Activated naive CD8-positive, alpha-beta T cell treated with anti-CD3 and anti-CD28 coated beads, Interleukin-2, amount 50 U/mL, for 24 hours (primary cell): ENCODE measurements around the gene LAIR2.

Source experiments
- ATAC-seq: fragments of 150-1000 bp; cut with Tn5 transposase; one replicate; pipeline ENCODE4 v1.10.0; 2021
- DNase-seq: peaks from one replicate; pipeline ENCODE4 v3.0.0; 2021
- H3K27ac Mint-ChIP-seq: one replicate; pipeline ENCODE4 v1.8.0; 2021; ENCODE audit warnings: mild to moderate bottlenecking, mixed read lengths
- H3K27me3 Mint-ChIP-seq: one replicate; pipeline ENCODE4 v1.8.0; 2021; ENCODE audit warnings: mixed read lengths
- H3K36me3 Mint-ChIP-seq: one replicate; pipeline ENCODE4 v1.8.0; 2021; ENCODE audit warnings: low read depth, mixed read lengths
- H3K4me1 Mint-ChIP-seq: one replicate; pipeline ENCODE4 v1.8.0; 2021; ENCODE audit warnings: mixed read lengths
- H3K4me3 Mint-ChIP-seq: one replicate; pipeline ENCODE4 v1.8.0; 2021; ENCODE audit warnings: mild to moderate bottlenecking, moderate library complexity, mixed read lengths
- H3K9me3 Mint-ChIP-seq: one replicate; pipeline ENCODE4 v1.8.0; 2021; ENCODE audit warnings: mixed read lengths

LAIR2 gene

GRCh38 chr19:54526972-54527371 is 24.3 kb downstream of the LAIR2 start:
- Mint-ChIP-seq H3K4me1 (peaks cover 32% of the 10 kb centered on the region), H3K27me3 (peaks cover 27% of the 10 kb centered on the region), H3K4me3 (no peak overlapping the region), H3K9me3 (peaks cover 3% of the 10 kb centered on the region), H3K27ac (no peak overlapping the region), H3K36me3 (peaks cover 2% of the 10 kb centered on the region)
- DNase-seq (no peak), ATAC-seq (no peak)

- H3K4me3 Mint-ChIP-seq: no peak overlapping the region
Observed at GRCh38 chr19:54530866-54531265, 28.2 kb downstream of the LAIR2 start.

GRCh38 chr19:54532528-54532927 is 29.9 kb downstream of the LAIR2 start:
- no peaks in the 10 kb centered on the region for H3K36me3 Mint-ChIP-seq
- DNase-seq: peak; percentile 8
- peak; percentile 77 for ATAC-seq
- peaks cover 21% of the 10 kb centered on the region for H3K4me1 Mint-ChIP-seq
- no peak overlapping the region for H3K27ac Mint-ChIP-seq
- H3K4me3 Mint-ChIP-seq: peak overlapping the region; percentile 55
- peaks cover 35% of the 10 kb centered on the region for H3K27me3 Mint-ChIP-seq
- no peaks in the 10 kb centered on the region for H3K9me3 Mint-ChIP-seq

More at GRCh38 chr19:54530866-54531265, 28.2 kb downstream of the LAIR2 start:
- Mint-ChIP-seq H3K36me3 (no peaks in the 10 kb centered on the region), H3K27ac (no peak overlapping the region), H3K4me1 (peaks cover 21% of the 10 kb centered on the region), H3K27me3 (peaks cover 44% of the 10 kb centered on the region), H3K9me3 (no peaks in the 10 kb centered on the region)
- no peak for DNase-seq
- ATAC-seq: no peak

DNA sequence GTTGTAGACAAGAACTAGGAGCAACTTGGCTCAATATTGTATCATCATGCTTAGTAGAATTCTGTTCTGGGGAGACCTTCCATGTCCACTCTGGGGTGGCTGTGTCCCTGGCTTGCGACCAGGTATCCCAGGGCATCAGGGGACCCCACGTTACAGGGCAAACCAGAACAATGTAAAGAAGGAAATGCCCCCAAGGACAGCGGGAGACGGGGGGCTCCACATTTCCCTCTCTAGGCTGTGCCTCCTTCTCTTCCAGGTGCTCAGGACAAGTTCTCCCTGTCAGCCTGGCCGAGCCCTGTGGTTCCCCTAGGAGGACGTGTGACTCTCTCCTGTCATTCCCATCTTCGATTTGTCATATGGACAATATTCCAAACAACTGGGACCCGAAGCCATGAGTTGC is 30.8 kb downstream of the LAIR2 start:
- DNase-seq (no peak), ATAC-seq (no peak)
- Mint-ChIP-seq H3K4me1 (peaks cover 21% of the 10 kb centered on the region), H3K27ac (no peak overlapping the region), H3K27me3 (peaks cover 37% of the 10 kb centered on the region), H3K9me3 (peaks cover under 1% of the 10 kb centered on the region), H3K36me3 (no peaks in the 10 kb centered on the region), H3K4me3 (peak overlapping the region; percentile 55)

- no peaks in the 10 kb centered on the region for H3K36me3 Mint-ChIP-seq
- peaks cover 4% of the 10 kb centered on the region for H3K9me3 Mint-ChIP-seq
- H3K27ac Mint-ChIP-seq: no peak overlapping the region
- peaks cover 41% of the 10 kb centered on the region for H3K27me3 Mint-ChIP-seq
- DNase-seq: no peak
- H3K4me3 Mint-ChIP-seq: no peak overlapping the region
- H3K4me1 Mint-ChIP-seq: peaks cover 17% of the 10 kb centered on the region
- no peak for ATAC-seq
Observed at GRCh38 chr19:54534156-54534555, 31.5 kb downstream of the LAIR2 start.

GRCh38 chr19:54535601-54536000 is 33.0 kb downstream of the LAIR2 start:
- ATAC-seq (no peak), DNase-seq (no peak)
- Mint-ChIP-seq H3K4me1 (peaks cover 17% of the 10 kb centered on the region), H3K27ac (no peak overlapping the region), H3K9me3 (peaks cover 4% of the 10 kb centered on the region), H3K4me3 (no peak overlapping the region), H3K27me3 (peaks cover 38% of the 10 kb centered on the region), H3K36me3 (no peaks in the 10 kb centered on the region)

DNA sequence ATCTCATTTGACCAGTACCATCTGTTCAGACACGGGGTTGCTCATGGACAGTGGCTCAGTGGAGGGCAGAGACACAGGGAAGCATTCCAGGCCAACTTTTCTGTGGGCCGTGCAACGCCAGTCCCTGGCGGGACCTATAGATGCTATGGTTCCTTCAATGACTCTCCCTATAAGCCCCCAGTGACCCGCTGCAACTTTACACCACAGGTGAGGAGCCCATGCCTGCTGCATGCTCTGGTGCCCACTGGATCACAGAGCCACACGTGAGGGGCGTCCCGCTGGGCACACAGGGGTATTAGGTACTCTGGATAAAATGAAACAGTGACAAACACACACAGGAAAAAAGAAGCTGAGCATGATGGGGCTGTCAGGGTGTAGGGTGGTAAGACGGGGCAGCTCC is 34.3 kb downstream of the LAIR2 start:
- ATAC-seq (no peak), DNase-seq (no peak)
- Mint-ChIP-seq H3K27ac (no peak overlapping the region), H3K4me1 (peaks cover 12% of the 10 kb centered on the region), H3K27me3 (peaks cover 34% of the 10 kb centered on the region), H3K4me3 (no peak overlapping the region), H3K36me3 (no peaks in the 10 kb centered on the region), H3K9me3 (peaks cover 4% of the 10 kb centered on the region)

DNA sequence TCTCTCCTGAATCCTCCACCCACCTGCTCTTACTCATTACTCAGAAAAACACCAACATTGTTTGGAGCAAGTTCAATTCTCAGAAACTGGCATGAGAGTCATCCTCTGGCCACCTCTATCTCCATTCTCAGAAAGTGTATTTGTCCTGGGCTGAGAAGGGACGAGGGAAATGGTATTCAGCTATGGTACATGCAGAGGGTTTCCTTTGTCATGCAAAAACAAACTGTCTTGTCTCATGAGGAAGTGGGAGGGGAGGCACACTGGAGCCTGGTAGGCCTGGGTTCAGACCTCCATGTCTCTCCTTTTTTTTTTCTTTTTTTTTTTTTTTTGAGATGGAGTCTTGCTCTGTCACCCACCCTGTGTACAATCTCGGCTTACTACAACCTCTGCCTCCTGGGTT is 39.1 kb downstream of the LAIR2 start:
- no peak for DNase-seq
- H3K4me3 Mint-ChIP-seq: no peak overlapping the region
- peaks cover 4% of the 10 kb centered on the region for H3K9me3 Mint-ChIP-seq
- no peak for ATAC-seq
- H3K4me1 Mint-ChIP-seq: no peaks in the 10 kb centered on the region
- peaks cover 10% of the 10 kb centered on the region for H3K27me3 Mint-ChIP-seq
- no peak overlapping the region for H3K27ac Mint-ChIP-seq
- H3K36me3 Mint-ChIP-seq: no peaks in the 10 kb centered on the region

DNA sequence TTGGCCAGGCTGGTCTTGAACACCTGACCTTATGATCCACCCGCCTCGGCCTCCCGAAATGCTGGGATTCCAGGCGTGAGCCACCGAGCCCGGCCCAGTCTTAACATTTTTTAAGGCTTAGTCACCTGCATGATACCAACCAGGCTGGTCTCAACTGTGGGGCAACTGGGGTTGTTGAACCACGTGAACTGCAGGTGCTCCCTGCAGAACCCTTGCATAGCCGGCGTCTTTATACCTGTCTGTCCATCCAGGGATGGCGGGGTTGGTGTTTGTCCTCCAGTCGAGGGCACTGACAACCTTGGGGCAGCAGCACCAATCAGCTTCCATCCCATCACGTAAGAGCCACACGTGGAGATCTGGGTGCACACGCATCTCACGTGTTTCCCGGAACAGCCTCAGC is 46.2 kb downstream of the LAIR2 start:
- Mint-ChIP-seq H3K4me1 (peaks cover 6% of the 10 kb centered on the region), H3K4me3 (no peak overlapping the region), H3K36me3 (no peaks in the 10 kb centered on the region), H3K9me3 (peaks cover 5% of the 10 kb centered on the region), H3K27ac (no peak overlapping the region), H3K27me3 (peaks cover 16% of the 10 kb centered on the region)
- DNase-seq: no peak
- ATAC-seq: no peak

- H3K4me3 Mint-ChIP-seq: no peak overlapping the region
Observed at GRCh38 chr19:54549224-54549623, 46.6 kb downstream of the LAIR2 start.

GRCh38 chr19:54551293-54551692 is 48.7 kb downstream of the LAIR2 start:
- ATAC-seq (no peak), DNase-seq (no peak)
- H3K4me1 Mint-ChIP-seq: peaks cover 6% of the 10 kb centered on the region
- no peak overlapping the region for H3K27ac Mint-ChIP-seq
- peaks cover 17% of the 10 kb centered on the region for H3K27me3 Mint-ChIP-seq
- no peaks in the 10 kb centered on the region for H3K36me3 Mint-ChIP-seq
- peaks cover 5% of the 10 kb centered on the region for H3K9me3 Mint-ChIP-seq
- H3K4me3 Mint-ChIP-seq: no peak overlapping the region

More at GRCh38 chr19:54549224-54549623, 46.6 kb downstream of the LAIR2 start:
- ATAC-seq (no peak), DNase-seq (no peak)
- Mint-ChIP-seq H3K4me1 (peaks cover 6% of the 10 kb centered on the region), H3K9me3 (peaks cover 5% of the 10 kb centered on the region), H3K27me3 (peaks cover 17% of the 10 kb centered on the region), H3K36me3 (no peaks in the 10 kb centered on the region), H3K27ac (no peak overlapping the region)

DNA sequence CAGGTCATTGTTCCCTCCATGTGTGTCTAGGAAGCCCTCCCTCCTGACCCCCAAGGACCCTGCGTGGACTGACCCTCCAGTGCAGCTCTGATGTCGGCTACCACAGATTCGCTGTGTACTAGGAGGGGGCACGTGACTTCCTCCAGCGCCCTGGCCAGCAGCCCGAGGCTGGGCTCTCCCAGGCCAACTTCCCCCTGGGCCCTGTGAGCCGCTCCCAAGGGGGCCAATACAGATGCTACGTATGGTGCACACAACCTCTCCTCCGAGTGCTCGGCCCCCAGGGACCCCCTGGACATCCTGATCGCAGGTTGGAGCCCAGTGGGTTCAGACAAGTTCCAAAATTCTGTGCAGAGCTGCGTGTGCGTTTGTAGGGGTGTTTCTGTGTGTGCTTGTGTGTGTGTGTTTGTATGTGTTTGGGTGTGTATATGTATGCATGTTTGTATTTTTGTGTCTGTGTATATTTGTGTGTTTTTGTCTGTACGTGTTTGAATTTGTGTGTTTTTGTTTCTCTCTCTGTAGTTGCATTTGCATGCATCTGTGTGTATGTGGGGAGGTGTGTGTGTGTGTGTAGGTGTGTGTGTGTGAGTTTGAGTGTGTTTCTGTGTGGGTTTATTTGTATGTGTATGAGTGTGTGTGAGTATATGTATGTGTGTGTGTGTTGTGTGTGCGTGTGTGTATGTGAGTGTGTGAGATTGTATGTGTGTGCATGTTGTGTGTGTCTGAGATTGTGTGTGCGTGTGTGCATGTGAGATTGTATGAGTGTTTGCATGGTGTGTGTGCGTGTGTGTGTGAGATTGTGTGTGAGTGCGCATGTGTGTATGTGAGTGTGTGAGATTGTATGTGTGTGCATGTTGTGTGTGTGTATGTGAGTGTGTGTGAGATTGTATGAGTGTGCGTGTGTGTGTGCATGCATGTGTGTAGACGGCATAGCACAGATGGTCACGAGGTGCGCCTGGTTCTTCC is 49.6 kb downstream of the LAIR2 start:
- no peaks in the 10 kb centered on the region for H3K36me3 Mint-ChIP-seq
- DNase-seq (no peak), ATAC-seq (no peak)
- H3K4me1 Mint-ChIP-seq: peaks cover 6% of the 10 kb centered on the region
- peaks cover 17% of the 10 kb centered on the region for H3K27me3 Mint-ChIP-seq
- H3K9me3 Mint-ChIP-seq: peaks cover 5% of the 10 kb centered on the region
- no peak overlapping the region for H3K27ac Mint-ChIP-seq
- H3K4me3 Mint-ChIP-seq: no peak overlapping the region

- DNase-seq (no peak), ATAC-seq (no peak)
- Mint-ChIP-seq H3K4me3 (no peak overlapping the region), H3K36me3 (no peaks in the 10 kb centered on the region), H3K27me3 (peaks cover 17% of the 10 kb centered on the region), H3K27ac (no peak overlapping the region), H3K4me1 (peaks cover 6% of the 10 kb centered on the region), H3K9me3 (peaks cover 5% of the 10 kb centered on the region)
Observed at GRCh38 chr19:54552913-54553310, 50.3 kb downstream of the LAIR2 start.

DNA sequence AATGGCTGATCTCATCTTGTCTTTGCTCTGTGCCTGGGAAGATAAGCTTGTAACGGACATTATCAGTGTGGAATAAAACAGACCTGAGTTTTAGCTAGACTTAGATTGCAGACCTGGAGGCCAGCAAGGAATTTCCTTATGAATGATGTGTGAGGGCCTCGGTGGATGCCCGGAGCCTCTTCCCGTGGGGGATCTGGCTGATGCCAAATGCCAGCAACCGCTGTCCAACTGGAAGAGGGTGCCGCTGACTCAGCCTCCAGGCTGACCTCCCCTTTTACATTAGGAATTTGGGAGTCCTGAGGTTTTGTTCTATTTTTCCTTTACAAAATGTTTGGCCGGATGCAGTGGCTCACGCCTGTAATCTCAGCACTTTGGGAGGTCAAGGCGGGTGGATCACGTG is 51.4 kb downstream of the LAIR2 start:
- Mint-ChIP-seq H3K4me3 (no peak overlapping the region), H3K9me3 (peaks cover 5% of the 10 kb centered on the region), H3K36me3 (no peaks in the 10 kb centered on the region), H3K4me1 (peaks cover 6% of the 10 kb centered on the region), H3K27ac (no peak overlapping the region), H3K27me3 (peaks cover 23% of the 10 kb centered on the region)
- ATAC-seq: no peak
- DNase-seq: no peak

DNA sequence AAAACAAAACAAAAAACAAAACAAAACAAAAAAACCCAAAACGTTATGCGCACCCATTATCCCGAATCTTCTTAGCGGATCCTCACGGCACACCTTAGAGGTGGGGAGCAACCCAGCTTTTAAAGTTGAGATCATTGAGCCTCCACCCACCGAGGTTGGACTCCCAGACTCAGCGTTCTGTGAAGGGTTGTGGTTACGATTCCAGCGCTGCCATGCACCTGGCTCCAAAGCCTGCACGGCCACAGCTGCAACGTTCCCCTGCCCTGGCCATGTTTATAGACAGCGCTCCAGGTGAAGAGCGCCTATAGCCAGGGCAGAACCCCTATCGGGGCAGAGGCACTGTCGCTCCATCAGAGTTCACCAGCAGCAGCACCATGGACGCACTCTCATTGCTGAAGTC is 52.3 kb downstream of the LAIR2 start:
- DNase-seq: no peak
- H3K27ac Mint-ChIP-seq: no peak overlapping the region
- H3K36me3 Mint-ChIP-seq: no peaks in the 10 kb centered on the region

More for the DNA sequence above, 52.3 kb downstream of the LAIR2 start:
- Mint-ChIP-seq H3K4me3 (no peak overlapping the region), H3K27me3 (peaks cover 22% of the 10 kb centered on the region), H3K9me3 (peaks cover 5% of the 10 kb centered on the region), H3K4me1 (peaks cover 6% of the 10 kb centered on the region)
- ATAC-seq: no peak
